AML-193 (cell line): ENCODE data around the gene RABL2A.
"Not testable (repeated sequence)": the region's sequence is repeated elsewhere in the genome, so short reads cannot be mapped to it uniquely, and the experiment has no call there.

Experiments used
- DNase-seq, 2 experiments: peaks; one replicate each; lab custom pipeline; 2025; lab: John Stamatoyannopoulos, UW

Gene RABL2A

DNA sequence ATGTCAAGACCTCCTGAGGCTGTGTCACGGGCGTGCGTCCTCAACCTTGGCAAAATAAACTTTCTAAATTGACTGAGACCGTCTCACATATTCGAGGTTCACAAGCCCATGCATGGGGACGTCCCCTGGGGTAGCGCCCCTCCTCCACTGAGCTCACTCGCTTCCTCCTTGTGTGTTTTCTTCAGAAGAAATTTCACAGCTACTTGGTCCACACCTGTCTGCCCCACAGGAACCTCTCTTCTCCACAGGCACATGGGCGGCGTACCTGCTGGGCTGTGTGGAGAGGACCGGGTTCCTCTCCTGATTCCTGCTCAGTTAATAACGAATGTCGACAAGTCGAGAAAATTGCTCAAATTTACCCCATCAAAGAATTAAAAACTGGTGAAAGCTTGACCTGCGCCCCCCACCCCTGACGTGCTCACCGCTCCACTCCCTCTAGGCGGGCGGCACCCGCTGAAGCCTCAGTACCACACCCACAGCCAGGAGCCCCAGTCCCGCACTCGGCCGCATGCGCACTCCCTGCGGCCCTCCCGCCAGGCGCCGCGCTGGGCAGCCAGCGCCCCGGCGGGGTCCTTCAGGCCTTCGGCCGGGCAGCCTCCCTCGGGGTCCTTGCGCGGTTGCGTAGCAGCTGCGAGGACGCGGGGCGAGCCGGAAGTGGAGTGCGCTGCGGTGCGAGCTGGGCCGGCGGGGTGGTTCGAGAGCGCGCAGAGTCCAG is at the start of gene RABL2A:
Gene RABL2A, plus strand, starts transcription at position 651 of the 715 bp plus-strand sequence. CDS start 1,341 bp downstream, outside the sequence.
- DNase-seq, result not testable (repeated sequence)

DNA sequence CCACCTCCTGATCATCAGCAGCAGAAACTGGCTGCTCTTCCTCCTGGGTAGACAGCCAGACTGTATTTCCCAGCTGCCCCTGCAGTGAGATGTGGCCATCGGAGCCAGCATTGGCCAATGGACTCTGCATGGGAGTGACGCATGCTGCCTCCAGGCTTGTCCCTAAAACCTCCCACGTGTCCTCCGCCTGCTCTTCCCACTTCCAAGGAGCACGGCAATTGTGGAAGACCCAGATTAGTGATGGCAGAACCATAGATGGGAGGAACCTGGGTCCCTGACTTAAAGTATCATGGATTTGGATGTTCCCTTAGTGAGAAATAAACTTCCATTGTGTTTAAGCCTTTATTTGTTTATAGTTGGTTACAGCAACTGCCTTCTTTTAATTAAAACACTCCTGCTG is 48.6 kb upstream of the RABL2A start:
- DNase-seq, result not testable (repeated sequence)

DNA sequence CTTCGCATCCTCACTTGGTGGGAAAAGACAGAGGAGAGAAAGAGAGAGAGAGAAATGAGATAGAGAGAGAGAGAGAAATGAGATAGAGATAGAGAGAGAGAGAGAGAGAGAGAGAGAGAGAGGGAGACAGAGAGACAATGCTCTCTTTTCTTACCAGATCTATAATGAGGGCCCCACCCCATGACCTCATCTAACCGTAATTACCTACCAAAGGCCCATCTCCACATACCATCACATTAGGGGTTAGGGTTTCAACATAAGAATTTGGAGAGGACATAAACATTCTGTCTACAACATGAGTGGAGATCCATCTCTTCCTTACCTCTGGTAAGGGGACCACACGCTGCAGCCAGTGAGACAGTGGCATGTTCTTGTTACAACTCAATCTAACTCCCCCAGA is 44.6 kb upstream of the RABL2A start:
- DNase-seq, result not testable (repeated sequence)

DNA sequence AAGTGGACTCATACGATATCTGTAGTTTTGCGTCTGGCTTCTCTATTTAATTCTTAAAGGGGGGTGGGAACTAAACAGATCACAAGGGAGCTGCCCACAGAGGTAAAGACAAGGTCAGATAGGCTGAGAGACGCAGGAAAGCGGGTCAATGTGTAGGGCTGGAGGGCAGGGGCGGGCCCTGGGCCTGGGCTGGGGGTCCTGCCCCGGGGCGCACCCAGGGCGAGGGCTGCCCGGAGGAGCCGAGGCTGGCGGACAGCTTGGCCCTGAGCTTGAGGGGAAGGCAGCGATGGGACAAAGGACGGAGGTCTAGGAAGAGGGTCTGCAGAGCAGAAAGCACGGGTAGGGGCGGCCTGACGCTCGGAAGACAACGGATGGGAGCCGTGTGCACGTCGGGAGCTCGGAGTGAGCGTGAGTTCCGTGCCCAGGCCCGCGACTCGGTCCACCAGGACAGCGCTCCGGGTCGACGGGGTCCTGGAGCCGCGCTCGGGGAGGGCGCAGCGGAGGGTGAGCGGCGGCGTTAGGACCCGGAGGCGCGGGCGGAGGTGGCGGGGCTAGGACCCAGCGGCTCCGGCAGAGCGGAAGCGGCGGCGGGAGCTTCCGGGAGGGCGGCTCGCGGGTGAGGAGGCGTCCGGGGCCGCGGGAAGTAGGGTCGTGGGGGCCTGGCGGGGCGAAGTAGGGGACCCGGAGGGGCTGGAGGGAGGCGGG is 43.4 kb upstream of the RABL2A start:
- DNase-seq, result not testable (repeated sequence)

DNA sequence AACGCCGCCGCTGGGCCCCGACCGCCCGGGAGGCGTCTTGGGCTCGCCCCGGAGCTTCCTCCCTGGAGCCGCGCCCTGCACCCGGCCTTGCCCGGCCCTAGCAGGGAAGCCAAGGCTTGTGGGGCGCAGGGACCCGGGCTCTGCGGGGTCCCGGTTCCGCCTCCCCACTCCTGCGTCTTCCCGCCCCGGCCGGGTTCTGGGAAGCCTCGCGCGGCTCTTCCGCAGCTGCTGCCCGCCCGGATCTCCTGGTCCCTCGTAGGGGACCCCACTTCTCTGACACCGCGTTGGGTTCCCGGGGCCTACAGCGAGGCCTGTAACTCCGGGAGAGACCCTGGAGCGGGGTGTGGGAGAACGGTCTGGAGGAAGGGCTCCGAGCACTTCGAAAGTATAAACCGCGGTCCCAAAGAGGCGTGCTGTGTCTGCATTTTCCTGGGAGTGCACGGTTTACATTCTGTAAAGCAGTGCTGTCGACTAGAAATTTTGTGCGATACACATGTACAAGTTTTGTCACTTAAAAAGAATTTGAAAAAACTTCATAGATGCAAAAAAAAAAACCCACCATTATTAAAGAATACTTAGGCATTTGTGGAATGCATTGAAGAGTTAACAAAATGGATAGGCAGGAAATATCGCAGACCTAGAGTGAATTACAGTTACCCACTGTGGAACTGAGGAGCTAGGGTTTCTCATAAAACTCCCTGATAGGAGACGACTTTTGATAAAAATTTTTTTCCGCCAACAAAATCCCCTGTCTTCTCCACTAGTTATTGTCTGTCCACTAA is 42.6 kb upstream of the RABL2A start:
- DNase-seq, result not testable (repeated sequence)

DNA sequence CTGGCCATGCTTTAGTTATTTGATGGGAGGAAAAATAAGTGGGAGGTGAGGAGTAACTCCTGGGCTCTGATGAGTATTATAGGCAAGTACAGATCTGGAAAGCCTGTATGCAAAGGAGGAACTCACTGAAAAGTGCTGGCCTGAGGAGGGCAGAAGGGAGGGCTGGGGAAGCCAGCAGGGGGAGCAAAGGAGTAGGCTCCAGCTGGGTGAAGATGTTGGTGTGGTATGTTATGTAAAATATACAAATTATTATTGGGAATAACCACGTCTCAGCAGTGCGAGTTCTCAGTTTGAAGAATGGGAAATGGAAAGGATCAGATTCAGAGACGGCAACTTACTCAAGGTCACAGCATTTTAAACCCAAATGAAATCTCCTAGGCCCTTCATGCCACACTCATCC is 39.9 kb upstream of the RABL2A start:
- DNase-seq, result not testable (repeated sequence)

DNA sequence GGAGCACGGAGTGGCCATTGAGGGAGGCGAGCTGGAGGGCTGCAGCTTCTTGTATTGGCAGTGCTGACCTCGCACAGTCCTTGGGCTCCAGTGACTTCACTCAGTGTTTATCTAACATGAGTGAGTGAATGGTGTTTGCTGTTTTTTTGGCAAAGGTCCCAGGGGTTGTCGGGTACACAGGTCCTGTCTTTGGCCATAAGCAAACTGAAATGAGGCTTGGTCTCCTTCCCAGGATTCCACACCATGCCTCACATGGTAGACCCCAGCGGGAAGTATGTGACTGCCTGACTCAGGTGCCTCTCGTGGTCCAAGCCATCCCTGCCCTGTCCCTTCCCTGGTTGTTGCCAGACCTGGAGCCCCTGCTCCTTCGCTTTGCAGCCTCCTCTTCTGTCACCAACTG is 37.5 kb upstream of the RABL2A start:
- not testable (repeated sequence) for DNase-seq

DNA sequence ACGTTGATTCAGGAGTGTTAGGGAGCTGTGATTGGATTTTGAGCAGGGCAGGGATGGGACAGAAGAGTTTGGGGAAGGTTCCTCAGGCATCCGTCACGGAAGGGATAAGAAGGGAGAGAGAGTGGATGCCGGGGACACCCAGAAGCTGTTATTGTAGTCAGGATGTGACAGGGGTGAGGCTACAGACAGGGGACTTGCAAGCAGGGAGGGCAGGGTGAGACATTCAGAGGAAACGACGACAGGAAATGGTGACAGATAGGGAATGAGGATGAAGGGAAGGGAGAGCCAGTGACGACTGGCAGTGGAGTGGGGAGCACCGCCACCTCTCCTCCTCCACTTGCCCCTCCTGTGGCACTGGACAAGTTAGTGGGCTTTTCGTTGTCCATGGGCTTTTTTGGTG is 35.1 kb upstream of the RABL2A start:
- DNase-seq, result not testable (repeated sequence)

DNA sequence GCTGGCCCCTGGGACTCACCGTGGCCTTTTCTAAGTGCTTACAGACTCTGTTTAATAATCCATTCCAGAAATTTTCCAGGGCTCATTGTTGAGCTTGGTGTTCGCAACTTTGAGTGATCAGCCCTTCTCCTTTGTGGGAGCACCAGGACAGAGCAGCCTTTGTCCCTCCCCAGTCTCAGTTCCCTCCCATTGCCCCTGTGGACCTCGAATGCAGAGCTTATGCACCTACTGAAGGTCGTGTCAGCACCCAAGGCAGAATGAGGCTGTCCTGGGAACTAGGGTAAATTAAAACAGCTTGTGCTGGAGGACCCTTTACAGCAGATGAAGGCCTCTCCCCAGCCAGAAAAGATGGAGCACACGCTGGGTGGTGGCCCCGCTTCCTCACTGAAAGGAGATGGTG is 33.8 kb upstream of the RABL2A start:
- not testable (repeated sequence) for DNase-seq

DNA sequence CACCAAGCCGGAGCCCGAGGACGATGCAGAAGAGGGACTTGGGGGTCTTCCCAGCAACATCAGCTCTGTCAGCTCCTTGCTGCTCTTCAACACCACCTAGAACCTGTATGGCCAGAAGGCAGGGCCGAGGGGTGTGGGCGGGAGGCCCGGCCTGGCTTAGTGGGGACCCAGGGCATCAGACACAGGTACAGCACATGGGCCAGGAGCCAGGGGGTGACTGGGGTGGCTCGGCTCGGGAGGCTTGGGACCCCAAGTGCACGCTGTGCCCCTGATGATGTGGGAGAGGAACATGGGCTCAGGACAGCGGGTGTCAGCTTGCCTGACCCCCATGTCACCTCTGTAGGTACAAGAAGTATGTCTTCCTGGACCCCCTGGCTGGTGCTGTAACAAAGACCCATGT is 31.3 kb upstream of the RABL2A start:
- DNase-seq, result not testable (repeated sequence)

DNA sequence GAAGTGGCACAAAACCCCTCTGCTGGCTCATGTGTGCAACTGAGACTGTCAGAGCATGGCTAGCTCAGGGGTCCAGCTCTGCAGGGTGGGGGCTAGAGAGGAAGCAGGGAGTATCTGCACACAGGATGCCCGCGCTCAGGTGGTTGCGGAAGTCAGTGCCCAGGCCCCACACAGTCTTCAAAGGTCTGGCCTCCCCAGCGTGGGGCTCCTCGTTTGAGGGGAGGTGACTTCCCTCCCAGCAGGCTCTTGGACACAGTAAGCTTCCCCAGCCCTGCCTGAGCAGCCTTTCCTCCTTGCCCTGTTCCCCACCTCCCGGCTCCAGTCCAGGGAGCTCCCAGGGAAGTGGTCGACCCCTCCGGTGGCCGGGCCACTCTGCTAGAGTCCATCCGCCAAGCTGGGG is 29.9 kb upstream of the RABL2A start:
- DNase-seq, result not testable (repeated sequence)

DNA sequence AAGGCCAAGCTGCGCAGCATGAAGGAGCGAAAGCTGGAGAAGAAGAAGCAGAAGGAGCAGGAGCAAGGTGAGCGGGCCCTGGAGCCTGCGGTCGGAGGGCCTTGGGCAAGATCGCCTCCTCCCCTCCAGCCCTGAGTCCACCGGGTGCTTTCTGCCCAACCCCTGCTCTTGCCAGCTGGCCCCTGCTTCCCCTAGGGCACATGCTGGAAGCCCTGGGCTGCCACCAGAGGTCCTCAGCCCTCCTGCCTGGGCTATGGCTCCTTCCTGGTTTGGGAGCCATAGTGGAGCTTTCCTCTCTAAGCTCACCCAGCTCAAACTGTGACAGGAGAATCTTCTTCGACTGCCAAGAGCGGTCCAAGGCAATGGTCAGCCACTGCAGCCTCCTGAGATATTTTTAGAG is 29.5 kb upstream of the RABL2A start:
- DNase-seq, result not testable (repeated sequence)

DNA sequence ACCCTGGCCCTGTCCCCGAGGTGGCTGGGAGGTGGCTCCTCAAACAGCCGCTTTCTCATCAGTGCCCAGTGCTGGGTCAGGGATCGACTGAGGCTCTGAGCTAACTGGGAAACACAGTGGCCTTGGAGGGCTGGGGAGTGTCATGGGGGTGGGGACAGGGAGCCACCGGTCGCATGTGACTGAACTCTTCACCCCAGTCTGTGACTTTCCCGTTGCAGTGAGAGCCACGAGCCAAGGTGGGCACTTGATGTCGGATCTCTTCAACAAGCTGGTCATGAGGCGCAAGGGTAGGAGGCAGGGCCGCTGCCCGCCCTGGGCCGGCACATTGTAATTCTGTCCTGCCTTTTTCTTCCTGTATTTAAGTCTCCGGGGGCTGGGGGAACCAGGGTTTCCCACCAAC is 28.9 kb upstream of the RABL2A start:
- not testable (repeated sequence) for DNase-seq

DNA sequence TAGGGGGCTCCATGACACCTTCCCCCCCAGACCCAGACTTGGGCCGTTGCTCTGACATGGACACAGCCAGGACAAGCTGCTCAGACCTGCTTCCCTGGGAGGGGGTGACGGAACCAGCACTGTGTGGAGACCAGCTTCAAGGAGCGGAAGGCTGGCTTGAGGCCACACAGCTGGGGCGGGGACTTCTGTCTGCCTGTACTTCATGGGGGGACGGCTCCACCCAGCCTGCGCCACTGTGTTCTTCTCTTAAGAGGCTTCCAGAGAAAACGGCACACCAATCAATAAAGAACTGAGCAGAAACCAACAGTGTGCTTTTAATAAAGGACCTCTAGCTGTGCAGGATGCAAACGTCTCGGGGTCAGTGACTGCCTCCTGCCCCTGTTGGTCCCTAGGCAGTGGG is 28.3 kb upstream of the RABL2A start:
- not testable (repeated sequence) for DNase-seq

DNA sequence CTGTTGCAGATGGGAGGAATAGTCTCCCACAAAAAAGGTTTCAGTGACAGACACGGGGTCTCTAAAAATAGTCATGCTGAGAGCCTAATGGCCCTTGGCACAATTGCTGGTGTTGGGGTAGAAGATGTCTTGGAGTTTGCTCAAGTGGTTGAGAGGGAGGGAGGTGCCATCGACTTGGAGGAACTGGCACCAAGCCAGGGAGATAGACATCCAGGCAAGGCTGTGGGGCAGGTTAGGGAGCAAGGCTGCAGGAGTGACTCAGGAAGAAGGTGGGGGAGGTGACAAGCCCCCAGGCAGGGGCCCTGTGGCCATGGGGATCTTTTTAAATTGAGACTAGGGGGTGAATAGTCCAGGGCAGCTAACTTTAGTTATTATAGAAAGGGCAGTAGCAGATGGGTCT is 27.9 kb upstream of the RABL2A start:
- not testable (repeated sequence) for DNase-seq

DNA sequence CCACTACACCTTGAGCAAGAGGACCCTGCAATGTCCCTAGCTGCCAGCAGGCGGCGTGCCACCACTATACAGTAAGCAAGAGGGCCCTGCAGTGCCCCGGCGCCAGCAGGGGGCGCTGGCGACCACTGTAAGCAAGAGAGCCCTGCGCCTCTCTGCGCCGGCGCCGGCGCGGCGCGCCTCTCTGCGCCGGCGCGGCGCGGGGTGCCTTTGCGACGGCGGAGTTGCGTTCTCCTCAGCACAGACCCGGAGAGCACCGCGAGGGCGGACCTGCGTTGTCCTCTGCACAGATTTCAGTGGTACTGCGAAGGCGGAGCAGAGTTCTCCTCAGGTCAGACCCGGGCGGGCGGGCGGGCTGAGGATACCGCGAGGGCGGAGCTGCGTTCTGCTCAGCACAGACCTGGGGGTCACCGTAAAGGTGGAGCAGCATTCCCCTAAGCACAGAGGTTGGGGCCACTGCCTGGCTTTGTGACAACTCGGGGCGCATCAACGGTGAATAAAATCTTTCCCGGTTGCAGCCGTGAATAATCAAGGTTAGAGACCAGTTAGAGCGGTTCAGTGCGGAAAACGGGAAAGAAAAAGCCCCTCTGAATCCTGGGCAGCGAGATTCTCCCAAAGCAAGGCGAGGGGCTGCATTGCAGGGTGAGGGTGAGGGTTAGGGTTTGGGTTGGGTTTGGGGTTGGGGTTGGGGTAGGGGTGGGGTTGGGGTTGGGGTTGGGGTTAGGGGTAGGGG is 24.9 kb upstream of the RABL2A start:
- DNase-seq, result not testable (repeated sequence)

DNA sequence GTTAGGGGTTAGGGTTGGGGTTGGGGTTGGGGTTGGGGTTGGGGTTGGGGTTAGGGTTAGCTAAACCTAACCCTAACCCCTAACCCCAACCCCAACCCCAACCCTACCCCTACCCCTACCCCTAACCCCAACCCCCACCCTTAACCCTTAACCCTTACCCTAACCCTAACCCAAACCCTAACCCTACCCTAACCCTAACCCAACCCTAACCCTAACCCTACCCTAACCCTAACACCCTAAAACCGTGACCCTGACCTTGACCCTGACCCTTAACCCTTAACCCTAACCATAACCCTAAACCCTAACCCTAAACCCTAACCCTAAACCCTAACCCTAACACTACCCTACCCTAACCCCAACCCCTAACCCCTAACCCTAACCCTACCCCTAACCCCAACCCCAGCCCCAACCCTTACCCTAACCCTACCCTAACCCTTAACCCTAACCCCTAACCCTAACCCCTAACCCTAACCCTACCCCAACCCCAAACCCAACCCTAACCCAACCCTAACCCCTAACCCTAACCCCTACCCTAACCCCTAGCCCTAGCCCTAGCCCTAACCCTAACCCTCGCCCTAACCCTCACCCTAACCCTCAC is 24.1 kb upstream of the RABL2A start:
- no peak for DNase-seq

DNA sequence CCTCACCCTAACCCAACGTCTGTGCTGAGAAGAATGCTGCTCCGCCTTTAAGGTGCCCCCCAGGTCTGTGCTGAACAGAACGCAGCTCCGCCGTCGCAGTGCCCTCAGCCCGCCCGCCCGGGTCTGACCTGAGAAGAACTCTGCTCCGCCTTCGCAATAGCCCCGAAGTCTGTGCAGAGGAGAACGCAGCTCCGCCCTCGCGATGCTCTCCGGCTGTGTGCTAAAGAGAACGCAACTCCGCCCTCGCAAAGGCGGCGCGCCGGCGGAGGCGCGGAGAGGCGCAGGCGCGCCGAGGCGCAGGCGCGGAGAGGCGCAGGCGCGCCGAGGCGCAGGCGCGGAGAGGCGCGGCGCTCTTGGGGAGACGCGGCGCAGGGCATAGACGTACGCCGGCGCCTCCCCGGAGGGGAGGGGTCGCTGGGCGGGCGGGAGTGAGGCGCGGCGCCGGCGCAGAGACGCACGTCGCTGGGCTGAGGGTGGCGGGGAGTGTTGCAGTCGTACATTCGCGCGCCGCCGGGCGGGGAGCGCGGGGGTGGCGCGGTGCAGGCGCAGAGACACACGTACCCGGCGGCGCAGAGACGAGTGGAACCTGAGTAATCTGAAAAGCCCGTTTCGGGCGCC is 23.5 kb upstream of the RABL2A start:
- not testable (repeated sequence) for DNase-seq

DNA sequence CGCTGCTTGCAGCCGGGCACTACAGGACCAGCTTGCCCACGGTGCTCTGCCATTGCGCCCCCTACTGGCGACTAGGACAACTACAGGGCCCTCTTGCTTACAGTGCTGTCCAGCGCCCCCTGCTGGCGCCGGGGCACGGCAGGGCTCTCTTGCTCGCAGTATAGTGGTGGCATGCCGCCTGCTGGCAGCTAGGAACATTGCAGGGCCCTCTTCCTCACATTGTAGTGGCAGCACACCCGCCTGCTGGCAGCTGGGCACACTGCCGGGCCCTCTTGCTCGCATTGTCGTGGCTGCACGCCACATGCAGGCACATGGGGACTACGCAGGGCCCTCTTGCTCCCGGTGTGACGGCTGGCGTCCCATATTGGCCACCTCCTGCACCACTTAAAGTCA is 23.0 kb upstream of the RABL2A start:
- DNase-seq, result not testable (repeated sequence)

DNA sequence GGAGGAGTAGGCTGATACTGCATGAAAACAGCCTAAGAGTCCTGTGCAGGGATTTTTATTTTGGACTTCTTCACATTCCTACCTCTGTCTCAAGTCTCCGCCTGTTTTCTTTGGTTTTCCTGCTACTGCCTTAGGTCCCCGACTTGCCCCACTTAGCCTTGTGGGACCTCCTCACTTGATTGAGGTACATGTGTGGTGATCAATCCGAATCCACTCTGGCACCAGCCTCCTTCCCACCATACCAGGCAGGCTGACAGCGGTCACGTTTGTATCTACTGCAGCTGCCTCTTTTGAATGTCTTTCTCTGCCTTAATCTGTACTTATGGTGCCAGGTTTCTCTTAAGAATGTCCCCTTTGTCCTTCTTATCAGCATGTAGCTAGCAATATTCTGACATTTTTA is 22.4 kb upstream of the RABL2A start:
- DNase-seq, result not testable (repeated sequence)

DNA sequence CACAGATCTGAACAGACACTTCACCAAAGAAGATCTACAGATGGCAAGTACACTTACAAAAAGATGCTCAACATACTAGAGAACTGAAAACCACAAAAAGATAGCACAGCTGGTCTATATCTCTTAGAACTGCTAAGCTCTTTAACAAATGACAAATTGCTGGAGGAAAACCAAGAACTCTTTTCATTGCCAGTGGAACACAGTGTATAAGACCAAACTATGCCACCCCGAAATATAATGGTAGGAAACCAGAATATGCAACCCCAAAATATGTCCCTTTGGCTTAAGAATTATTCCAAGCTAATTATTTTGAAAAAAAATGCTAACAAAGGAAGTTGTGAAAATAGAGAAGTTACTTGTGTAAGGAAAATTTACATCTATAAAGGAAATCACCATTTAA is 21.0 kb upstream of the RABL2A start:
- DNase-seq, result not testable (repeated sequence)
